IMR-90 (cell line): ENCODE data around the gene MBD3L2B.

Experiments
- CEBPB ChIP-seq: IDR thresholded peaks from 2 replicates; pipeline ENCODE4 v1.6.1; 2012; ENCODE audit warnings: low read depth, low read length, improper control_type of control experiment
- CHD1 ChIP-seq: IDR thresholded peaks from 2 replicates; pipeline ENCODE4 v1.6.1; 2012; ENCODE audit warnings: low read depth, low read length, improper control_type of control experiment
- CTCF ChIP-seq: conservative IDR thresholded peaks from 2 replicates; pipeline ENCODE4 v1.5.1; 2012; ENCODE audit warnings: mild to moderate bottlenecking, low read depth, low read length, improper control_type of control experiment
- MAFK ChIP-seq: IDR thresholded peaks from 2 replicates; pipeline ENCODE4 v1.6.1; 2012; ENCODE audit warnings: low read depth, low read length, improper control_type of control experiment
- MAZ ChIP-seq: IDR thresholded peaks from 2 replicates; pipeline ENCODE4 v1.6.1; 2012; ENCODE audit warnings: low read depth, mild to moderate bottlenecking, low read length, improper control_type of control experiment, moderate library complexity, borderline replicate concordance
- MXI1 ChIP-seq: IDR thresholded peaks from 2 replicates; pipeline ENCODE4 v1.6.1; 2012; ENCODE audit warnings: low read depth, mild to moderate bottlenecking, low read length, moderate library complexity, borderline replicate concordance
- POLR2A ChIP-seq: IDR thresholded peaks from 2 replicates; pipeline ENCODE4 v1.6.1; 2012; ENCODE audit warnings: mild to moderate bottlenecking, low read depth, low read length
- RAD21 ChIP-seq: IDR thresholded peaks from 2 replicates; pipeline ENCODE4 v1.6.1; 2012; ENCODE audit warnings: low read length, improper control_type of control experiment
- RCOR1 ChIP-seq: IDR thresholded peaks from 2 replicates; pipeline ENCODE4 v1.6.1; 2012; ENCODE audit warnings: mild to moderate bottlenecking, low read length, improper control_type of control experiment; ENCODE audit not compliant: insufficient replicate concordance
- SMC3 ChIP-seq: fragments of 150-350 bp; IDR thresholded peaks from 2 replicates; pipeline ENCODE4 v1.6.1; 2016; ENCODE audit warnings: low read depth, mild to moderate bottlenecking, antibody characterized with exemption, low read length, moderate library complexity
- USF2 ChIP-seq: fragments of 150-350 bp; IDR thresholded peaks from 2 replicates; pipeline ENCODE4 v1.6.1; 2017; ENCODE audit warnings: mild to moderate bottlenecking, antibody characterized with exemption, low read length, low read depth

- TF ChIP-seq USF2 (no peak), CTCF (no peak), POLR2A (no peak), MAZ (no peak), MAFK (no peak), SMC3 (no peak), RAD21 (no peak), MXI1 (no peak), CHD1 (no peak), RCOR1 (no peak), CEBPB (no peak)
Observed at GRCh38 chr19:6987850-6988249, 33.4 kb downstream of the MBD3L2B start.
